GM12878 (cell line): Measurements from ENCODE around the gene KIF6. TPM values are rescaled to one million over a fixed set of nuclear protein-coding genes. Genes with fewer than 3 reads are reported as not detected.

Experiments used
- ATAC-seq: fragments of 200-7000 bp; cut with Tn5 transposase; 3 replicates; pipeline ENCODE4 v1.9.1; 2020; ENCODE audit warnings: mild to moderate bottlenecking, moderate library complexity
- BruUV-seq: library from RNA; stranded (reverse); fragments of 400-500 nt; replicated peaks from 2 replicates; lab custom pipeline; 2021; lab: Mats Ljungman, UMichigan
- CTCF ChIA-PET: fragments of 300-600 bp; sonication (Branson Sonifier 250); formaldehyde crosslinking; extraction: SDS; loops from one replicate; lab custom pipeline; 2021; ENCODE audit warnings: inconsistent platforms; lab: Yijun Ruan, JAX
- POLR2A ChIA-PET: fragments of 350-600 bp; formaldehyde crosslinking; extraction: SDS; loops from one replicate; lab custom pipeline; 2021; ENCODE audit warnings: inconsistent platforms; lab: Charles Lee
- RAD21 ChIA-PET: fragments of 300-600 bp; sonication (Branson Sonifier 250); formaldehyde crosslinking; loops from one replicate; lab custom pipeline; 2023; ENCODE audit warnings: antibody characterized with exemption; ENCODE audit not compliant: unreplicated experiment; lab: Charles Lee
- SMC1A ChIA-PET: fragments of 300-600 bp; sonication (Branson Sonifier 250); formaldehyde crosslinking; loops from one replicate; lab custom pipeline; 2023; ENCODE audit not compliant: unreplicated experiment, uncharacterized antibody; lab: Charles Lee
- DNase-seq: peaks from one replicate; pipeline ENCODE4 v3.0.0-alpha.2; 2011; ENCODE audit warnings: low read depth, low spot score
- FAIRE-seq: peaks from 3 replicates; lab custom pipeline; 2011; peaks lifted over from hg19 to GRCh38; lab: Jason Lieb, UNC
- H2AFZ ChIP-seq: 2 replicates; pipeline ENCODE4 v1.6.0; 2011; ENCODE audit warnings: low read depth, low read length, control low read depth; ENCODE audit not compliant: control insufficient read depth
- H3K27ac ChIP-seq: 2 replicates; pipeline ENCODE4 v1.5.1; 2011; ENCODE audit warnings: control low read depth; ENCODE audit not compliant: control insufficient read depth, insufficient read depth
- H3K27me3 ChIP-seq, 2 experiments: replicated peaks in 1 of 2; 2 replicates each; pipeline versions ENCODE4 v1.6.0 to v1.6.1; 2011; ENCODE audit warnings: low read length in 1 of 2; ENCODE audit not compliant: control insufficient read depth in 2 of 2, insufficient read depth in 2 of 2
- H3K36me3 ChIP-seq, 2 experiments: 2 replicates each; pipeline ENCODE4 v1.5.1; 2011; ENCODE audit warnings: low read length in 1 of 2; ENCODE audit not compliant: control insufficient read depth in 2 of 2, insufficient read depth in 2 of 2
- H3K4me1 ChIP-seq: 2 replicates; pipeline ENCODE4 v1.6.1; 2011; ENCODE audit warnings: mild to moderate bottlenecking, low read length, moderate library complexity, mixed read lengths; ENCODE audit not compliant: control insufficient read depth, insufficient read depth
- H3K4me2 ChIP-seq: 2 replicates; pipeline ENCODE4 v1.6.0; 2011; ENCODE audit warnings: control low read depth; ENCODE audit not compliant: control insufficient read depth, insufficient read depth
- H3K4me3 ChIP-seq: fragments of 200-600 bp; sonication (generic); 2 replicates; pipeline ENCODE4 v1.5.1; 2016
- H3K79me2 ChIP-seq: 2 replicates; pipeline ENCODE4 v1.6.0; 2011; ENCODE audit warnings: low read length; ENCODE audit not compliant: control insufficient read depth, insufficient read depth
- H3K9ac ChIP-seq: 2 replicates; pipeline ENCODE4 v1.8.0; 2011; ENCODE audit warnings: low read length, control low read depth, mixed read lengths; ENCODE audit not compliant: control insufficient read depth, insufficient read depth
- H3K9me3 ChIP-seq: replicated peaks from 3 replicates; pipeline ENCODE4 v1.5.1; 2011; ENCODE audit warnings: mild to moderate bottlenecking, low read length; ENCODE audit not compliant: control insufficient read depth, insufficient read depth
- H4K20me1 ChIP-seq: 2 replicates; pipeline ENCODE4 v1.6.0; 2011; ENCODE audit not compliant: control insufficient read depth, insufficient read depth
- CBX5 ChIP-seq: sonication (generic); IDR thresholded peaks from 2 replicates; pipeline ENCODE4 v1.6.1; 2016; ENCODE audit warnings: low read depth, moderate library complexity, mild to moderate bottlenecking, inconsistent platforms
- EED ChIP-seq: sonication (generic); IDR thresholded peaks from 2 replicates; pipeline ENCODE4 v1.6.1; 2016; ENCODE audit warnings: antibody characterized with exemption, low read depth
- GATAD2B ChIP-seq: fragments of 450-650 bp; conservative IDR thresholded peaks from 2 replicates; pipeline ENCODE4 v1.6.1; 2017; ENCODE audit warnings: low read depth, mild to moderate bottlenecking, moderate library complexity
- JUNB ChIP-seq: IDR thresholded peaks from 2 replicates; pipeline ENCODE4 v1.6.1; 2016; ENCODE audit warnings: antibody characterized with exemption, mild to moderate bottlenecking
- JUND ChIP-seq: IDR thresholded peaks from 2 replicates; pipeline ENCODE4 v1.6.1; 2012; ENCODE audit warnings: low read depth, mild to moderate bottlenecking, low read length, improper control_type of control experiment, moderate library complexity
- KLF5 ChIP-seq: fragments of 450-650 bp; IDR thresholded peaks from 2 replicates; pipeline ENCODE4 v1.6.1; 2014; ENCODE audit warnings: mild to moderate bottlenecking; ENCODE audit not compliant: partially characterized antibody
- MTA2 ChIP-seq: fragments of 450-650 bp; IDR thresholded peaks from 2 replicates; pipeline ENCODE4 v1.6.1; 2016; ENCODE audit warnings: low read depth, mild to moderate bottlenecking, moderate library complexity
- POLR2A ChIP-seq: IDR thresholded peaks from 2 replicates; pipeline ENCODE4 v1.6.1; 2011; ENCODE audit warnings: low read depth, mild to moderate bottlenecking, low read length
- POLR2AphosphoS2 ChIP-seq: IDR thresholded peaks from 2 replicates; pipeline ENCODE4 v1.6.1; 2011; ENCODE audit warnings: low read depth, mild to moderate bottlenecking, low read length, improper control_type of control experiment, moderate library complexity
- POLR2AphosphoS5 ChIP-seq: IDR thresholded peaks from 2 replicates; pipeline ENCODE4 v1.6.1; 2011; ENCODE audit warnings: mild to moderate bottlenecking, low read length, inconsistent platforms
- RUNX3 ChIP-seq: IDR thresholded peaks from 2 replicates; pipeline ENCODE4 v1.6.1; 2012; ENCODE audit warnings: low read length, inconsistent platforms
- SIX5 ChIP-seq: IDR thresholded peaks from 2 replicates; pipeline ENCODE4 v1.6.1; 2011; ENCODE audit warnings: mild to moderate bottlenecking, low read depth, low read length, moderate library complexity; ENCODE audit not compliant: severe bottlenecking
- SMAD5 ChIP-seq: IDR thresholded peaks from 2 replicates; pipeline ENCODE4 v1.6.1; 2016; ENCODE audit warnings: antibody characterized with exemption, low read depth
- SMC3 ChIP-seq: IDR thresholded peaks from 2 replicates; pipeline ENCODE4 v1.6.1; 2011; ENCODE audit warnings: low read length, improper control_type of control experiment, borderline replicate concordance
- SUPT20H ChIP-seq: IDR thresholded peaks from 2 replicates; pipeline ENCODE4 v1.6.1; 2011; ENCODE audit warnings: low read depth, mild to moderate bottlenecking, low read length, moderate library complexity, borderline replicate concordance; ENCODE audit not compliant: control insufficient read depth
- TARDBP ChIP-seq: IDR thresholded peaks from 2 replicates; pipeline ENCODE4 v1.6.1; 2016; ENCODE audit warnings: borderline replicate concordance
- in situ Hi-C: fragments of 300-500 bp; cut with MboI; formaldehyde crosslinking; loops from 9 replicates; pipeline ENCODE4 v1.14.3; 2018; ENCODE audit warnings: mixed read lengths
- intact Hi-C: fragments of 100-400 bp; cut with micrococcal nuclease; formaldehyde crosslinking; loops from one replicate; pipeline ENCODE4 v1.14.2; 2022; ENCODE audit not compliant: unreplicated experiment
- polyA plus RNA-seq, 11 experiments: library from polyadenylated mRNA; depleted of rRNA in 4 of 11; unstranded in 6 of 11; stranded (reverse) in 5 of 11; fragments of >200 nt; fragmentation: Nextera tagmentation in 4 of 11; fragmentation: Illumina TruSeq in 1 of 11; extraction: Ambion mirVana in 4 of 11; extraction: Trizol in 1 of 11; gene quantifications; 1 replicate in 1 of 11; 2 replicates in 10 of 11; pipeline versions ENCODE4 v1.2.1 to v1.2.3, GENCODE V29; 2011 to 2016; ENCODE audit warnings: inconsistent platforms in 2 of 11, missing spikeins in 2 of 11, low read depth in 1 of 11
- total RNA-seq, 4 experiments: library from RNA; depleted of rRNA in 3 of 4; stranded (reverse); fragments of >200 nt in 3 of 4; fragmentation: Illumina TruSeq in 1 of 4; extraction: Trizol in 1 of 4; gene quantifications; 2 replicates each; pipeline versions ENCODE4 v1.2.1 to v1.2.3, GENCODE V29; 2013 to 2021
- TF ChIP-seq, protein P1 (sequence below): IDR thresholded peaks from 2 replicates; pipeline ENCODE4 v1.6.1; 2012; ENCODE audit warnings: low read depth, low read length, improper control_type of control experiment
- TF ChIP-seq, protein P2 (sequence below): IDR thresholded peaks from 2 replicates; pipeline ENCODE4 v1.6.1; 2011; ENCODE audit warnings: borderline replicate concordance, low read depth, mild to moderate bottlenecking, moderate library complexity, low read length; ENCODE audit not compliant: insufficient read depth, poor library complexity, severe bottlenecking
- TF ChIP-seq, protein P3 (sequence below): IDR thresholded peaks from 2 replicates; pipeline ENCODE4 v1.6.1; 2011; ENCODE audit warnings: borderline replicate concordance, low read depth, mild to moderate bottlenecking, moderate library complexity, mixed read lengths, low read length; ENCODE audit not compliant: insufficient read depth; ENCODE audit errors: extremely low read length

Gene KIF6
- total and polyA plus RNA-seq, 10 of the 15 experiments (the other 5 are each of a cell fraction or from before 2014, with no cell fraction given), result 0.09 to 1.0 (median 0.28) TPM

DNA sequence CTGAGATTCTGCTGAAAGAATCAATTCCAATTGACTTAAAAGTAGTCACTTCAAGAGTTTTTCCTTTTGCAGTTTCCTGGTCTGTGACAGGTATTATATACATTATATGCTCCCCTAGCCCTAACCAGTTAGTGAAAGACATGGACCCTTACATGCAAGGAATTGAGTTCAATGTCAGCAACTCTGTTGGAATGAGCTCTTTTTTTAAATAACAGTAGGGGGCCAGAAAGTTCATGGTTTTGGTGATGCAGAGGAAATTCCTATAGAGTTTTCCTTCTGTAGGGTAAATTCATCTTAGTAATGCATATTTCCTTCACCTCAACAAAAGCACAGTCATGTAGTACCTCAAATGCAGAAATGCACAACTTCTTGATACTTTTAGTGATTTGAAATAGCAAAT is 172.2 kb downstream of the KIF6 start:
- in situ Hi-C loops (no loop called here), intact Hi-C loops (no loop called here)
- H2AFZ ChIP-seq, result no peak overlapping the region
- no peak overlapping the region for H3K4me2 ChIP-seq
- H3K27ac ChIP-seq, result no peak overlapping the region
- BruUV-seq, result no TSS peak
- no peaks in the 10 kb centered on the region for H3K9me3 ChIP-seq
- CTCF ChIA-PET, result interaction anchor here (0.9 to 2.8 kb wide), 3 partner anchors 9 to 71 kb away, joined by 3 to 15 read pairs (median 3); no protein-coding TSS in a partner anchor
- no peak overlapping the region for H3K9ac ChIP-seq
- no peak for ATAC-seq
- H4K20me1 ChIP-seq, result no peaks in the 10 kb centered on the region
- H3K79me2 ChIP-seq, result no peaks in the 10 kb centered on the region
- SMC1A ChIA-PET, result interaction anchor here (0.7 to 1.6 kb wide), 2 partner anchors 9 to 942 kb away, joined by 3 to 8 read pairs; no protein-coding TSS in a partner anchor
- H3K27me3 ChIP-seq, result no peaks in the 10 kb centered on the region
- H3K36me3 ChIP-seq, result no peaks in the 10 kb centered on the region
- no peak for TF ChIP-seq POLR2A
- no peak for TF ChIP-seq POLR2AphosphoS2
- TF ChIP-seq CBX5, result no peak
- no peak for TF ChIP-seq GATAD2B
- no peak for TF ChIP-seq RUNX3
- no peak for TF ChIP-seq MTA2
- no peak for TF ChIP-seq JUND
- TF ChIP-seq KLF5, result no peak
- TF ChIP-seq, protein P1, sequence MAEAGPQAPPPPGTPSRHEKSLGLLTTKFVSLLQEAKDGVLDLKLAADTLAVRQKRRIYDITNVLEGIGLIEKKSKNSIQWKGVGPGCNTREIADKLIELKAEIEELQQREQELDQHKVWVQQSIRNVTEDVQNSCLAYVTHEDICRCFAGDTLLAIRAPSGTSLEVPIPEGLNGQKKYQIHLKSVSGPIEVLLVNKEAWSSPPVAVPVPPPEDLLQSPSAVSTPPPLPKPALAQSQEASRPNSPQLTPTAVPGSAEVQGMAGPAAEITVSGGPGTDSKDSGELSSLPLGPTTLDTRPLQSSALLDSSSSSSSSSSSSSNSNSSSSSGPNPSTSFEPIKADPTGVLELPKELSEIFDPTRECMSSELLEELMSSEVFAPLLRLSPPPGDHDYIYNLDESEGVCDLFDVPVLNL, result no peak
- no peak for TF ChIP-seq TARDBP
- TF ChIP-seq, protein P2, sequence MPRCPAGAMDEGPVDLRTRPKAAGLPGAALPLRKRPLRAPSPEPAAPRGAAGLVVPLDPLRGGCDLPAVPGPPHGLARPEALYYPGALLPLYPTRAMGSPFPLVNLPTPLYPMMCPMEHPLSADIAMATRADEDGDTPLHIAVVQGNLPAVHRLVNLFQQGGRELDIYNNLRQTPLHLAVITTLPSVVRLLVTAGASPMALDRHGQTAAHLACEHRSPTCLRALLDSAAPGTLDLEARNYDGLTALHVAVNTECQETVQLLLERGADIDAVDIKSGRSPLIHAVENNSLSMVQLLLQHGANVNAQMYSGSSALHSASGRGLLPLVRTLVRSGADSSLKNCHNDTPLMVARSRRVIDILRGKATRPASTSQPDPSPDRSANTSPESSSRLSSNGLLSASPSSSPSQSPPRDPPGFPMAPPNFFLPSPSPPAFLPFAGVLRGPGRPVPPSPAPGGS, result no peak
- no peak for TF ChIP-seq JUNB
- no peak for TF ChIP-seq EED
- TF ChIP-seq POLR2AphosphoS5, result no peak
- no peak for TF ChIP-seq SUPT20H
- TF ChIP-seq SMC3, result no peak
- TF ChIP-seq SMAD5, result no peak
- TF ChIP-seq SIX5, result no peak
- TF ChIP-seq, protein P3, sequence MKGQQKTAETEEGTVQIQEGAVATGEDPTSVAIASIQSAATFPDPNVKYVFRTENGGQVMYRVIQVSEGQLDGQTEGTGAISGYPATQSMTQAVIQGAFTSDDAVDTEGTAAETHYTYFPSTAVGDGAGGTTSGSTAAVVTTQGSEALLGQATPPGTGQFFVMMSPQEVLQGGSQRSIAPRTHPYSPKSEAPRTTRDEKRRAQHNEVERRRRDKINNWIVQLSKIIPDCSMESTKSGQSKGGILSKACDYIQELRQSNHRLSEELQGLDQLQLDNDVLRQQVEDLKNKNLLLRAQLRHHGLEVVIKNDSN, result no peak
- DNase-seq, result no peak
- FAIRE-seq, result no peak
- RAD21 ChIA-PET, result interaction anchor here (0.9 kb wide), 1 partner anchor 10 kb away, joined by 3 read pairs; no protein-coding TSS in a partner anchor
- no peaks in the 10 kb centered on the region for H3K4me1 ChIP-seq
- POLR2A ChIA-PET, result interaction anchor here (1.3 kb wide), 1 partner anchor 9 kb away, joined by 4 read pairs; no protein-coding TSS in a partner anchor
- H3K4me3 ChIP-seq, result no peak overlapping the region
